ENCODE measurements around the gene CUL7. TPM values are rescaled to one million over a fixed set of nuclear protein-coding genes. Genes with fewer than 3 reads are reported as not detected.

CUL7 gene
- total and polyA plus RNA-seq, 10 of the 15 experiments (the other 5 are each of a cell fraction or from before 2014, with no cell fraction given), result 0.66 to 18.4 (median 10.9) TPM

- TF ChIP-seq CEBPZ (IDR thresholded peaks at IDR 0.05; ENCODE audit: low read depth, low read length) (no peak), MAX (IDR thresholded peaks at IDR 0.05; ENCODE audit: low read depth, low read length) (no peak), NR2C1 (IDR thresholded peaks at IDR 0.05) (peak; percentile 23; the same call in 1 of the 2 replicates), TARDBP (IDR thresholded peaks at IDR 0.05; ENCODE audit: borderline replicate concordance) (no peak), MYC (IDR thresholded peaks at IDR 0.05; ENCODE audit: insufficient read depth, insufficient read length, insufficient replicate concordance, low read length, severe bottlenecking) (no peak), SRF (IDR thresholded peaks at IDR 0.05; ENCODE audit: low read depth in 2 of 2, low read length in 2 of 2) (no peak), MEF2B (IDR thresholded peaks at IDR 0.05; ENCODE audit: partially characterized antibody, poor library complexity, severe bottlenecking) (no peak), SMAD5 (IDR thresholded peaks at IDR 0.05; ENCODE audit: low read depth) (no peak), ZBED1 (IDR thresholded peaks at IDR 0.05; ENCODE audit: borderline replicate concordance) (no peak), NFXL1 (IDR thresholded peaks at IDR 0.05; ENCODE audit: borderline replicate concordance) (no peak), ZNF687 (IDR thresholded peaks at IDR 0.05) (peak; percentile 81), HCFC1 (IDR thresholded peaks at IDR 0.05; ENCODE audit: low read length) (no peak; the same call in none of the 2 replicates), ZNF207 (IDR thresholded peaks at IDR 0.05; ENCODE audit: borderline replicate concordance) (0 out of 2 replicates have a peak, but pooled peaks have one; percentile 23), E2F4 (IDR thresholded peaks at IDR 0.05; ENCODE audit: low read depth, low read length) (no peak), KDM1A (IDR thresholded peaks at IDR 0.05; ENCODE audit: borderline replicate concordance) (no peak), NFYA (IDR thresholded peaks at IDR 0.05; ENCODE audit: borderline replicate concordance, low read depth, low read length) (no peak), TAF1 (IDR thresholded peaks at IDR 0.05; ENCODE audit: borderline replicate concordance, low read depth, low read length) (peak; percentile 64; the same call in 1 of the 2 replicates), IKZF2 (IDR thresholded peaks at IDR 0.05) (no peak)
Observed at GRCh38 chr6:43021270-43022047, 32.2 kb downstream of the CUL7 start, which contains the start of gene RRP36 (continued).

All from GM12878 (cell line).